ENCODE data around the gene CXCL12.

The CXCL12 gene

GRCh38 chr10:44385026-44385695, at the start of gene CXCL12:
Gene CXCL12, minus strand, starts transcription at chr10:44385097. Its CDS starts 92 bp downstream, at chr10:44385005.
- DNase-seq, result peak; percentile 66

- no peak for DNase-seq
These were observed 42.6 kb upstream of the CXCL12 start for GRCh38 chr10:44427479-44427878.

- no peak for DNase-seq
These were observed 42.1 kb upstream of the CXCL12 start for GRCh38 chr10:44427037-44427436.

- DNase-seq, result no peak
These were observed 41.5 kb upstream of the CXCL12 start for GRCh38 chr10:44426247-44427034.

GRCh38 chr10:44425466-44425865, 40.6 kb upstream of the CXCL12 start:
- DNase-seq, result no peak

- no peak for DNase-seq
These were observed 40.1 kb upstream of the CXCL12 start for GRCh38 chr10:44424957-44425356.

- DNase-seq, result no peak
These were observed 39.4 kb upstream of the CXCL12 start for GRCh38 chr10:44424298-44424697.

GRCh38 chr10:44422570-44423101, 37.7 kb upstream of the CXCL12 start:
- DNase-seq, result no peak

- DNase-seq, result no peak
These were observed 37.3 kb upstream of the CXCL12 start for GRCh38 chr10:44422153-44422552.

GRCh38 chr10:44419790-44420549, 35.1 kb upstream of the CXCL12 start:
- DNase-seq, result no peak

- DNase-seq, result no peak
These were observed 33.7 kb upstream of the CXCL12 start for GRCh38 chr10:44418637-44419036.

GRCh38 chr10:44417761-44418160, 32.9 kb upstream of the CXCL12 start:
- DNase-seq, result no peak

- DNase-seq, result no peak
These were observed 32.0 kb upstream of the CXCL12 start for GRCh38 chr10:44416936-44417335.

GRCh38 chr10:44416021-44416771, 31.3 kb upstream of the CXCL12 start:
- peak; percentile 68 for DNase-seq

- no peak for DNase-seq
These were observed 30.2 kb upstream of the CXCL12 start for GRCh38 chr10:44415121-44415520.

- DNase-seq, result no peak
These were observed 28.5 kb upstream of the CXCL12 start for GRCh38 chr10:44413416-44413815.

GRCh38 chr10:44411251-44411650, 26.4 kb upstream of the CXCL12 start:
- DNase-seq, result no peak

- DNase-seq, result no peak
These were observed 20.0 kb upstream of the CXCL12 start for GRCh38 chr10:44404741-44405437.

GRCh38 chr10:44402465-44403195, 17.7 kb upstream of the CXCL12 start:
- peak; percentile 56 for DNase-seq

GRCh38 chr10:44400541-44400940, 15.6 kb upstream of the CXCL12 start:
- no peak for DNase-seq

All from RPMI8226 (cell line).